Neural progenitor cell (in vitro differentiated cells): ENCODE data around the gene ZBED3. TPM values are rescaled to one million over a fixed set of nuclear protein-coding genes. Genes with fewer than 3 reads are reported as not detected.
A peak's percentile ranks its signal among the peaks of the same experiment; 100 is the strongest.

Source experiments
- DNase-seq: peaks from one replicate; pipeline ENCODE4 v3.0.0-alpha.2; 2016; ENCODE audit warnings: low spot score
- H2AFZ ChIP-seq: fragments of 200-600 bp; sonication (generic); replicated peaks from 2 replicates; pipeline ENCODE4 v1.6.1; 2016; ENCODE audit warnings: antibody characterized with exemption
- H3F3A ChIP-seq: fragments of 200-600 bp; sonication (generic); 2 replicates; pipeline ENCODE4 v1.6.1; 2016; ENCODE audit warnings: antibody characterized with exemption, low read depth
- H3K27ac ChIP-seq: fragments of 200-600 bp; sonication (generic); 2 replicates; pipeline ENCODE4 v1.5.1; 2016; ENCODE audit warnings: mild to moderate bottlenecking
- H3K27me3 ChIP-seq: fragments of 200-600 bp; sonication (generic); 2 replicates; pipeline ENCODE4 v1.6.1; 2016; ENCODE audit warnings: mild to moderate bottlenecking, moderate library complexity
- H3K36me3 ChIP-seq: fragments of 200-600 bp; sonication (generic); 2 replicates; pipeline ENCODE4 v1.5.1; 2016
- H3K4me1 ChIP-seq: fragments of 200-600 bp; sonication (generic); 2 replicates; pipeline ENCODE4 v1.6.1; 2016; ENCODE audit warnings: mixed run types
- H3K4me2 ChIP-seq: fragments of 200-600 bp; sonication (generic); 2 replicates; pipeline ENCODE4 v1.6.1; 2016
- H3K4me3 ChIP-seq: fragments of 200-600 bp; sonication (generic); 2 replicates; pipeline ENCODE4 v1.5.1; 2016
- H3K79me2 ChIP-seq: fragments of 200-600 bp; sonication (generic); 2 replicates; pipeline ENCODE4 v1.6.1; 2016; ENCODE audit warnings: low read depth
- H3K9ac ChIP-seq: fragments of 200-600 bp; sonication (generic); 2 replicates; pipeline ENCODE4 v1.6.1; 2016
- H3K9me3 ChIP-seq: fragments of 200-600 bp; sonication (generic); 2 replicates; pipeline ENCODE4 v1.5.1; 2016; ENCODE audit warnings: low read depth
- H4K20me1 ChIP-seq: fragments of 200-600 bp; sonication (generic); 2 replicates; pipeline ENCODE4 v1.6.1; 2016; ENCODE audit warnings: low read depth
- H3K27ac Mint-ChIP-seq: 3 replicates; pipeline ENCODE4 v1.8.0; 2021; ENCODE audit warnings: mixed read lengths
- H3K27me3 Mint-ChIP-seq: 2 replicates; pipeline ENCODE4 v1.8.0; 2022; ENCODE audit warnings: low read depth, mild to moderate bottlenecking, inconsistent platforms, moderate library complexity, mixed read lengths; ENCODE audit not compliant: insufficient read depth
- H3K36me3 Mint-ChIP-seq: 3 replicates; pipeline ENCODE4 v1.8.0; 2021; ENCODE audit warnings: mixed read lengths
- H3K4me1 Mint-ChIP-seq: 3 replicates; pipeline ENCODE4 v1.8.0; 2021; ENCODE audit warnings: mixed read lengths
- H3K4me3 Mint-ChIP-seq: 3 replicates; pipeline ENCODE4 v1.8.0; 2021; ENCODE audit warnings: mild to moderate bottlenecking, moderate library complexity, mixed read lengths
- H3K9me3 Mint-ChIP-seq: 3 replicates; pipeline ENCODE4 v1.8.0; 2020; ENCODE audit warnings: mixed read lengths
- EZH2 ChIP-seq: fragments of 200-600 bp; sonication (generic); IDR thresholded peaks from 2 replicates; pipeline ENCODE4 v1.6.1; 2017; ENCODE audit warnings: antibody characterized with exemption, mild to moderate bottlenecking, moderate library complexity
- EZH2phosphoT487 ChIP-seq: fragments of 200-600 bp; sonication (generic); IDR thresholded peaks from 2 replicates; pipeline ENCODE4 v1.6.1; 2017; ENCODE audit warnings: antibody characterized with exemption
- total RNA-seq: library from RNA; depleted of rRNA; stranded (reverse); fragments of >200 nt; gene quantifications from 2 replicates; pipeline ENCODE4 v1.2.3, GENCODE V29; 2015; ENCODE audit warnings: low replicate concordance
- TF ChIP-seq, protein P1 (sequence below): fragments of 200-600 bp; sonication (generic); IDR thresholded peaks from 2 replicates; pipeline ENCODE4 v1.5.1; 2017; ENCODE audit warnings: antibody characterized with exemption, mild to moderate bottlenecking

ZBED3 gene
- total RNA-seq, 1 donor from 2014 or later, result 0.36 TPM

DNA sequence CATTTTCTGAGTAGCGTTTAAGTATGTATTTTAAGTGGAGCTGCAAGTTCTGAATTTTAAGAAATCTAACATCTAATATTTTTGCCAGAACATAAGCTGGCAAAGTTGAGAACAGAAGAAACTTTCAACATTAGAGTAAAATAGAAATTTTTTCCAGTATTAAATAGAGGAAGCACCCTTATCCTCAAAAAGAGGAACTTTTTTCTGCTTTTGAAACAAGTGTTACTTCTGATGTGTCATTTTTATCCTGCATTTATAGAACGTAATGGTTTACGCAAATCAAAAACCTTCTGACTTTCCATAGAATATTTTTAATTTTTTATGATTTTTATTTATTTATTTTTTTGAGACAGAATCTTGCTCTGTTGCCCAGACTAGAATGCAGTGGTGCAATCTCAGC lies 21.8 kb downstream of the ZBED3 start:
- peaks cover 17% of the 10 kb centered on the region for H3K36me3 ChIP-seq
- no peak overlapping the region for H3K27ac ChIP-seq
- Mint-ChIP-seq H3K36me3 (peaks cover 10% of the 10 kb centered on the region), H3K9me3 (no peaks in the 10 kb centered on the region), H3K4me1 (no peaks in the 10 kb centered on the region), H3K27me3 (peaks cover 2% of the 10 kb centered on the region), H3K4me3 (no peak overlapping the region), H3K27ac (no peak overlapping the region)
- no peak overlapping the region for H2AFZ ChIP-seq
- no peaks in the 10 kb centered on the region for H3K27me3 ChIP-seq
- H4K20me1 ChIP-seq, result no peaks in the 10 kb centered on the region
- H3K79me2 ChIP-seq, result no peaks in the 10 kb centered on the region
- H3K4me2 ChIP-seq, result no peak overlapping the region
- H3K9ac ChIP-seq, result no peak overlapping the region
- no peak for DNase-seq
- H3K4me3 ChIP-seq, result no peak overlapping the region
- no peaks in the 10 kb centered on the region for H3K9me3 ChIP-seq
- no peak for TF ChIP-seq EZH2
- TF ChIP-seq EZH2phosphoT487, result no peak
- H3F3A ChIP-seq, result no peaks in the 10 kb centered on the region
- H3K4me1 ChIP-seq, result no peaks in the 10 kb centered on the region

DNA sequence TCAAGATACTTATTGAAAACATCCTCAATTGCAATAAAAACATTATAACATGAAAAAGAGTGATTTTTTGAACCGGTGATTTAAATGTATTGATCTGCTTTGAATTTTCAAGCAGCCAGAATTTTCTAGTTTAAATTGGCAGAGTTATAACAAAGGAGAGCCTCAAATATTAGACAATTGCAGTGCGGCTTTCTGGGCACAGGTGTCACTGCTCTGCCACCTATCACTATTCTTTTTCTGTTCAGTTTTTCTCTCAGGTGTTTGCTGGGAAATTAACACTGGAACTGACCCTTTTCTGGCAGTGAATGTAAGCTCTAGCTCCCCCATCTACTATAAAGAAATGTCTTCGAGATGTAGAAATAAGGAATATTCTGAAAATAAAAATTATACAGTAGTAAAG lies 23.0 kb downstream of the ZBED3 start:
- H3K36me3 ChIP-seq, result peaks cover 21% of the 10 kb centered on the region
- H3K9ac ChIP-seq, result no peak overlapping the region
- no peak overlapping the region for H3K4me3 Mint-ChIP-seq
- no peak overlapping the region for H3K4me3 ChIP-seq
- H3K36me3 Mint-ChIP-seq, result peaks cover 10% of the 10 kb centered on the region
- H3K4me1 ChIP-seq, result no peaks in the 10 kb centered on the region
- H4K20me1 ChIP-seq, result no peaks in the 10 kb centered on the region
- DNase-seq, result no peak
- TF ChIP-seq, protein P1, sequence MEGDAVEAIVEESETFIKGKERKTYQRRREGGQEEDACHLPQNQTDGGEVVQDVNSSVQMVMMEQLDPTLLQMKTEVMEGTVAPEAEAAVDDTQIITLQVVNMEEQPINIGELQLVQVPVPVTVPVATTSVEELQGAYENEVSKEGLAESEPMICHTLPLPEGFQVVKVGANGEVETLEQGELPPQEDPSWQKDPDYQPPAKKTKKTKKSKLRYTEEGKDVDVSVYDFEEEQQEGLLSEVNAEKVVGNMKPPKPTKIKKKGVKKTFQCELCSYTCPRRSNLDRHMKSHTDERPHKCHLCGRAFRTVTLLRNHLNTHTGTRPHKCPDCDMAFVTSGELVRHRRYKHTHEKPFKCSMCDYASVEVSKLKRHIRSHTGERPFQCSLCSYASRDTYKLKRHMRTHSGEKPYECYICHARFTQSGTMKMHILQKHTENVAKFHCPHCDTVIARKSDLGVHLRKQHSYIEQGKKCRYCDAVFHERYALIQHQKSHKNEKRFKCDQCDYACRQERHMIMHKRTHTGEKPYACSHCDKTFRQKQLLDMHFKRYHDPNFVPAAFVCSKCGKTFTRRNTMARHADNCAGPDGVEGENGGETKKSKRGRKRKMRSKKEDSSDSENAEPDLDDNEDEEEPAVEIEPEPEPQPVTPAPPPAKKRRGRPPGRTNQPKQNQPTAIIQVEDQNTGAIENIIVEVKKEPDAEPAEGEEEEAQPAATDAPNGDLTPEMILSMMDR, result peak; percentile 5
- TF ChIP-seq EZH2phosphoT487, result no peak
- no peaks in the 10 kb centered on the region for H3K9me3 ChIP-seq
- H3K4me1 Mint-ChIP-seq, result no peaks in the 10 kb centered on the region
- no peaks in the 10 kb centered on the region for H3K9me3 Mint-ChIP-seq
- H3K27ac ChIP-seq, result no peak overlapping the region
- no peak overlapping the region for H3K4me2 ChIP-seq
- H3K27me3 ChIP-seq, result no peaks in the 10 kb centered on the region
- no peak overlapping the region for H2AFZ ChIP-seq
- peaks cover 2% of the 10 kb centered on the region for H3K27me3 Mint-ChIP-seq
- no peaks in the 10 kb centered on the region for H3K79me2 ChIP-seq
- H3K27ac Mint-ChIP-seq, result no peak overlapping the region
- H3F3A ChIP-seq, result no peaks in the 10 kb centered on the region

DNA sequence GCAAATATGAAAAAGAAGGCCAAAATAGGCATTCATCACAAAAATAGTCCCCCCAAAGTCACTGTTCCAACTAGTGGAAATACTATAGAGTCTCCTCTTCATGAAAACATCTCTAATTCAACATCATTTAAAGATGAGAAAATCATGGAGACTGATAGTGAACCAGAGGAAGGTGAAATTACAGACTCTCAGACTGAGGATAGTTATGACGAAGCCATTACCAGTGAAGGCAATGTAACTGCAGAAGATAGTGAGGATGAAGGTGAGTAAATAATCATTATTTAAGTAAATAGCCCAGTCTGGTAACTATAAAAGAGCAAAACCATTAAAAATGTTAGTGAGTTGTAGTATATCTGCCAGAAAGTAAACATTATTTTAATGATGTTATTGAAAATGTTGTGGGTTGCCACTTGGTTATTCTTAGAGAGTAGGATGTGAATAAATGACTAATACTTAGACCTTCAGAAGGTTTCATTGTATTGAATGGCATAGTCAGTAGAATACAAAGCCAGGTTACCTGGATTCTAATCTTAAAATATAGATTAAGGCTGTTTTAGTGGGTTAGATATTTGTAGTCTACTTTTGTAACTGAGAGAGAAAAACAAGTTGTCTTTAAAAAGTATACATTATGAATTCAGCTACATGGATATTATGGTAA lies 40.5 kb downstream of the ZBED3 start:
- no peak overlapping the region for H3K4me3 Mint-ChIP-seq
- TF ChIP-seq EZH2 (no peak), EZH2phosphoT487 (no peak)
- TF ChIP-seq, protein P1, result no peak
- Histone ChIP-seq H3K36me3 (peaks cover 22% of the 10 kb centered on the region), H2AFZ (no peak overlapping the region), H3K4me2 (no peak overlapping the region), H3K4me3 (no peak overlapping the region), H3K9ac (no peak overlapping the region), H3K4me1 (no peaks in the 10 kb centered on the region), H3K79me2 (no peaks in the 10 kb centered on the region), H3K27me3 (no peaks in the 10 kb centered on the region), H3K9me3 (no peaks in the 10 kb centered on the region), H3K27ac (no peak overlapping the region), H4K20me1 (no peaks in the 10 kb centered on the region), H3F3A (no peaks in the 10 kb centered on the region)
- peaks cover 3% of the 10 kb centered on the region for H3K27me3 Mint-ChIP-seq
- peaks cover 7% of the 10 kb centered on the region for H3K9me3 Mint-ChIP-seq
- H3K27ac Mint-ChIP-seq, result no peak overlapping the region
- no peak for DNase-seq
- H3K36me3 Mint-ChIP-seq, result peaks cover 13% of the 10 kb centered on the region
- no peaks in the 10 kb centered on the region for H3K4me1 Mint-ChIP-seq

DNA sequence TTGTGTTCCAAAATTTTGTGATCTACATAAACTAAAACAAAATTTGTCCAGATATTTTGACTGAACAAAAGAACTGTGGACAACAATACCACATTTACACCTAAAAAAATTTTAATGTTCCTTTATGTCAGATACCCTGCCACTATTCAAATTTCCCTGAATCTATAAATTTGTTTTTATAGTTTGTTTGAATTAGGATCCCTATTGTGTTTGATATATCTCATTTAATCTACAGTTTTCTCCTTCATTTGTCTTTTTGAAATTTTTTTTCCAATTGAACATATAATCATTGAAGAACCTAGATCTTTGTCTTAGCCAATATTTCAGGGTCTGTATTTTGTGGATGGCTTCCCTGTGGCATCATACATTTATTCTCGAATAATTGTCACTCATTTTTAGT lies 51.1 kb downstream of the ZBED3 start:
- Histone ChIP-seq H3F3A (peaks cover 1% of the 10 kb centered on the region), H4K20me1 (no peaks in the 10 kb centered on the region), H3K79me2 (peaks cover 12% of the 10 kb centered on the region), H3K9ac (no peak overlapping the region), H2AFZ (no peak overlapping the region), H3K27ac (no peak overlapping the region), H3K9me3 (no peaks in the 10 kb centered on the region), H3K4me1 (peaks cover 6% of the 10 kb centered on the region), H3K27me3 (no peaks in the 10 kb centered on the region), H3K4me2 (no peak overlapping the region), H3K36me3 (peaks cover 46% of the 10 kb centered on the region), H3K4me3 (no peak overlapping the region)
- H3K36me3 Mint-ChIP-seq, result peaks cover 11% of the 10 kb centered on the region
- TF ChIP-seq EZH2 (no peak), EZH2phosphoT487 (no peak)
- TF ChIP-seq, protein P1, result no peak
- H3K9me3 Mint-ChIP-seq, result peaks cover under 1% of the 10 kb centered on the region
- DNase-seq, result no peak
- H3K4me1 Mint-ChIP-seq, result peaks cover 7% of the 10 kb centered on the region
- no peak overlapping the region for H3K4me3 Mint-ChIP-seq
- no peaks in the 10 kb centered on the region for H3K27me3 Mint-ChIP-seq
- H3K27ac Mint-ChIP-seq, result no peak overlapping the region
